Gastroesophageal sphincter (tissue), 4 donors: ENCODE results near the gene PPP1R26. TPM values are rescaled to one million over a fixed set of nuclear protein-coding genes. Genes with fewer than 3 reads are reported as not detected.

Source experiments
- ATAC-seq: fragments of 150-250 bp; one replicate; pipeline ENCODE4 v1.9.1; 2016; ENCODE audit warnings: mild to moderate bottlenecking, moderate library complexity
- H3K27ac ChIP-seq, 4 donors: fragments of 200-600 bp; sonication (generic) in 3 of 4; 1 replicate in 3 of 4; 2 replicates in 1 of 4; pipeline ENCODE4 v1.5.1; 2016 to 2019
- H3K27me3 ChIP-seq: fragments of 200-600 bp; sonication (generic); one replicate; pipeline ENCODE4 v1.5.1; 2019
- H3K36me3 ChIP-seq, 2 donors: fragments of 200-600 bp; sonication (generic); one replicate each; pipeline ENCODE4 v1.5.1; 2019; ENCODE audit warnings: control low read depth in 1 of 2
- H3K4me1 ChIP-seq, 3 donors: fragments of 200-600 bp; sonication (generic); 1 replicate in 2 of 3; 2 replicates in 1 of 3; pipeline ENCODE4 v1.5.1; 2016 to 2019; ENCODE audit warnings: control low read depth in 2 of 3
- H3K4me3 ChIP-seq, 2 donors: fragments of 200-600 bp; sonication (generic); one replicate each; pipeline ENCODE4 v1.5.1; 2019; ENCODE audit warnings: mild to moderate bottlenecking in 1 of 2, moderate library complexity in 1 of 2
- H3K9me3 ChIP-seq, 3 donors: fragments of 200-600 bp; sonication (generic); one replicate each; pipeline ENCODE4 v1.5.1; 2017 to 2019; ENCODE audit warnings: control low read depth in 2 of 3
- CTCF ChIP-seq, 4 experiments: fragments of 200-600 bp in 2 of 4; fragments of 450-650 bp in 2 of 4; sonication (generic) in 1 of 4; IDR thresholded peaks; one replicate each; pipeline ENCODE4 v1.5.1; 2017 to 2019; ENCODE audit warnings: antibody characterized with exemption in 4 of 4, mild to moderate bottlenecking in 2 of 4, moderate library complexity in 2 of 4
- EP300 ChIP-seq: sonication (generic); formaldehyde crosslinking; IDR thresholded peaks from one replicate; pipeline ENCODE4 v1.6.1; 2017; ENCODE audit warnings: antibody characterized with exemption, mild to moderate bottlenecking
- POLR2A ChIP-seq, 2 donors: fragments of 450-650 bp; IDR thresholded peaks; one replicate each; pipeline ENCODE4 v1.6.1; 2017; ENCODE audit warnings: antibody characterized with exemption in 2 of 2, mild to moderate bottlenecking in 2 of 2, moderate library complexity in 1 of 2
- POLR2AphosphoS5 ChIP-seq: sonication (generic); formaldehyde crosslinking; IDR thresholded peaks from one replicate; pipeline ENCODE4 v1.6.1; 2017; ENCODE audit warnings: antibody characterized with exemption
- WGBS, 2 donors: methylation state at CpG; one replicate each; pipeline ENCODE4 v1.1.5; 2018; ENCODE audit warnings: low coverage in 1 of 2; 5-methylcytosine and 5-hydroxymethylcytosine counted together
- total RNA-seq, 4 donors: library from RNA; depleted of rRNA; stranded (reverse); fragments of >200 nt; gene quantifications; one replicate each; pipeline ENCODE4 v1.1.0, GENCODE V29; 2016

The PPP1R26 gene
- total RNA-seq, 4 donors from 2014 or later = 10.9 to 25.0 (median 14.4) TPM

- no peak overlapping the region for H3K4me3 ChIP-seq
- H3K27me3 ChIP-seq = no peaks in the 10 kb centered on the region
- no peak for TF ChIP-seq POLR2AphosphoS5
- TF ChIP-seq CTCF (IDR thresholded peaks at IDR 0.05) = no peak
- TF ChIP-seq EP300 = no peak
- no peak for TF ChIP-seq POLR2A (IDR thresholded peaks at IDR 0.05)
- no peak overlapping the region for H3K27ac ChIP-seq
- peaks cover 0 to 8% (median 2%) of the 10 kb centered on the region in 3 donors for H3K4me1 ChIP-seq
- no peak for ATAC-seq
- H3K36me3 ChIP-seq = peaks cover 0 to 69% of the 10 kb centered on the region in 2 donors
- H3K9me3 ChIP-seq = no peaks in the 10 kb centered on the region
- WGBS, 2 donors = 94% methylated on average over 6 of the region's 21 CpGs; no CpG with 5 or more reads in 1 of the 2 donors
Observed at GRCh38 chr9:135485832-135486231, 6.2 kb downstream of the PPP1R26 start.

GRCh38 chr9:135486267-135487065, 6.9 kb downstream of the PPP1R26 start:
- no peaks in the 10 kb centered on the region for H3K9me3 ChIP-seq
- peaks cover 0 to 2% (median 0%) of the 10 kb centered on the region in 3 donors for H3K4me1 ChIP-seq
- no peak for ATAC-seq
- H3K27me3 ChIP-seq = no peaks in the 10 kb centered on the region
- TF ChIP-seq POLR2A (IDR thresholded peaks at IDR 0.05) (no peak), CTCF (IDR thresholded peaks at IDR 0.05) (no peak), POLR2AphosphoS5 (no peak), EP300 (no peak)
- 91 to 94% methylated on average over 5 to 8 of the region's 33 CpGs for WGBS, 2 donors
- peaks cover 0 to 75% of the 10 kb centered on the region in 2 donors for H3K36me3 ChIP-seq
- H3K27ac ChIP-seq = no peak overlapping the region
- H3K4me3 ChIP-seq = no peak overlapping the region

DNA sequence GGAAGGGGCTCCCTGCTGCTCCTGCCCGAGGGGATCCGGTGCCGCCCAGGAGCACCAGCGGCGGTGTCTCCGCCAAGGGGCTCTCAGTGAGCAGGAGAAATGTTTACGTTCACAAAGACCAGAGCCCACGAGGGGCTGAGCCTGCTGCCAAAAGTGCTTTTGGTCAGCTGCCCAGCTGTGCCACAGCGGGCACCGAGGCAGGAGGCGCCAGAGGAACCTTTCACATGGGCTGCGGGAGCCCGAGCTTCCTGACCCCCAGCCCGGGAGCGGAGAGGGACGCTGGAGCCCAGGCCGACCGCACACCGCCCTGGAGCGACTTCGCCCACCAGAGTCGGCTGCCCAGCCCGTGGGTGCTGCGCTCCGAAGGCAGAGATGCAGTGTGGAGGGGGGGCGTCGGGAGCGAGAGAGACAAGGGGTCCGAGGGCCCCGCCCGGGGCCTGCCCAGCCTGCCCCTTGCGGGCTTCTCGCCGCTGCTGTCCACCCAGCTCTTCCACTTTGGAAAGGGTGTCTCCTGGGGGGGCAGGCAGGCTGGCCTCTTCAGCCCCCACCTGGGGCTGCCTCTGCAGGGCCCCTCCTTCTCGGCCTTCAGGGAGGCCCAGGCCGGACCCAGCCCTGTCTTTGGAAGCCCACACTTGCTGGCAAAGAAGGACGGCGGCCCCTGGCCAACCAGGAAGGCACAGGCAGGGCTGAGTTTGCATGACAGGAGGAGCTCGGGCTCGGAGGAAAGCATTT, 7.9 kb downstream of the PPP1R26 start:
- Histone ChIP-seq H3K4me1 (no peaks in the 10 kb centered on the region), H3K27me3 (no peaks in the 10 kb centered on the region), H3K36me3 (peaks cover 0 to 76% of the 10 kb centered on the region in 2 donors), H3K9me3 (no peaks in the 10 kb centered on the region), H3K27ac (no peak overlapping the region), H3K4me3 (no peak overlapping the region)
- ATAC-seq = no peak
- WGBS, 2 donors = 40% methylated on average over 1 of the region's 40 CpGs; no CpG with 5 or more reads in 1 of the 2 donors
- TF ChIP-seq POLR2A (IDR thresholded peaks at IDR 0.05) (no peak), EP300 (no peak), CTCF (IDR thresholded peaks at IDR 0.05) (no peak), POLR2AphosphoS5 (no peak)

DNA sequence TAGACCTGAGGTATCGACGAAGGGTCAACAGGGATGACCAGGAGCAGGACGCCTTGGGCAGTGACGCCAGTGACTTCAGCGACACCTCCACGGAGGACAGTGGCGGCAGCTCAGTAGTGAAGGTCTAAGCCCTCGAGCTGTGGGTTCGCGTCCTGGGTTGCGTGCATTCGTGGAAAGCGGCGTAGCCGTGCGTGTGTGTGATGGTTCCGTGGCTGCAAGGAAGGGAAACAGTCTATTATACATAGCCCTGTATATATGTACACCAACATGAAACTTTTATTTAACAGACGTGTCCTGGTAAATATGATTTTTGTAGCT, 8.4 kb downstream of the PPP1R26 start:
- Histone ChIP-seq H3K4me1 (no peaks in the 10 kb centered on the region), H3K27me3 (no peaks in the 10 kb centered on the region), H3K36me3 (peaks cover 0 to 76% of the 10 kb centered on the region in 2 donors), H3K27ac (no peak overlapping the region), H3K9me3 (no peaks in the 10 kb centered on the region), H3K4me3 (no peak overlapping the region)
- TF ChIP-seq CTCF (IDR thresholded peaks at IDR 0.05) (no peak), EP300 (no peak), POLR2A (IDR thresholded peaks at IDR 0.05) (no peak), POLR2AphosphoS5 (no peak)
- no peak for ATAC-seq
- 93 to 94% methylated on average over 3 to 11 of the region's 18 CpGs for WGBS, 2 donors
